ENCODE results near the gene C17orf113.

The C17orf113 gene

DNA sequence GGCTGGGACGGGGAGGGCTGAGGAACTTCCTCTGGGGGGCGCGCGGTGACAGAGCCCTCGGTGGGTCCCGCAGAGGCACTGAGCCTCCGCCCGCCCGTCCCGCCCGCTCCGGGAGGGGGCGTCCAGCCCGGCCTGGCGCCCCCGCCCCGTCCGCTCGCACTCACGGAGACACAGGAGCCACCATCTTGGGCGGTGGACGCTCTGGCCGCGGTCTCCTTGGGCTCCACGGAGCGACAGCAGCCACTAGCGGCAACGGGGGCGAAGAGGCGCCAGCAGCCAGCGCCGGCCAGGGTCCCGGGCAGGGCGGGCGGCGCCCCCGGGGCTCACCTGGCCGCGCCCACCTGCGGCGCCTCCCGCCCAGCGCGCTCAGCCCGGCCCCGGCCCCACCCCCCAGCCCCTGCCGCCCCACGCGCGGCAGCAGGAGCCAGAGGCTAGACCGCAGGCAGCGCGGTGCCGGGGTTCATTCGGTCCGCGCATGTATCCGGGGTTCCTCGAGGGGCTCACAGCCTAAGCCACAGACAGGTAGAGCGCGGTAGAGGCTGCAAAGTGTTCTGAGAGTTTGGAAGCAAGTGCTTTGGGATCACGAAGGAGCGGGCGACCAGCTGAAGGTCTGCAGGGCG lies at the start of gene C17orf113:
TSS of gene C17orf113 (minus strand) at position 209 of the 620 bp plus-strand sequence. CDS start 7,225 bp downstream, outside the sequence.
- peak in 1 of 2 donors; percentile 17 for DNase-seq (ENCODE audit: low read depth in 2 of 2, low spot score in 1 of 2)

DNA sequence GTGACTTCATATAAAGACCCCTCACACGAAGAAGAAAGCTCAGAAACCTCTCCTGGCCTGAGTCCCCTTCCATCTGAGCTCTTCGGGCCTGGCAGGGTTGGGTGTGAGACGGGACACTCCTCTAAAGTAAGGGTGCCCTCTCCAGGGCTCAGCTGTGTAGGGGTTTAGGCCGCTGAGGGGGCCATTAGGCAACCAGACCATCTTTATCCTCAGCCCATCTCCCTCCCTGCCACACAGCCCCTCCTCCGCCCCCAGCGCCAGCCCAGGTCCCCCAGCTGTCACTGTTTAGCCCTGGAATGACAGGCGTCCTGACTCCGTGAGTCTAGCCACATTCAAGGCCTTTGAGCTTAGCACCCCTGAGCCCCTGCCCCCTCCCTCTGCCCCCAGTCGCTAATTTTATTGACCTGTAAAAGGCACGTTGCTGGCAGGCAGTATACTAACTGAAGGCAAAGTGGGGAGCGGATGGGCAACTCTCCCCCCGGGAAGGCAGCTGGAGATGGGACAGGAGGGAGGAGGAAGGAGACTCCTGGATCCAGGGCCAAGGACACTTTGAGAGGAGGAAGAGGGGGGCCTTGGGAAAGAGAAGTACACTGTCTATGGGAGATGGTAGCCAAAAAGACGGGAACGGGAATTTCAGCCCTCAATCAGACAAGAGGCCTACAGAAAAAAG lies 48.5 kb upstream of the C17orf113 start:
- DNase-seq (ENCODE audit: low read depth in 2 of 2, low spot score in 1 of 2), result no peak

- peak in 1 of 2 donors; percentile 32 for DNase-seq (ENCODE audit: low read depth in 2 of 2, low spot score in 1 of 2)
These were observed 47.6 kb upstream of the C17orf113 start, which contains the start of gene ZNF385C for GRCh38 chr17:42097691-42098631. TSS of gene ZNF385C (minus strand) at chr17:42098473. CDS start at chr17:42063056, 35,417 bp downstream.

DNA sequence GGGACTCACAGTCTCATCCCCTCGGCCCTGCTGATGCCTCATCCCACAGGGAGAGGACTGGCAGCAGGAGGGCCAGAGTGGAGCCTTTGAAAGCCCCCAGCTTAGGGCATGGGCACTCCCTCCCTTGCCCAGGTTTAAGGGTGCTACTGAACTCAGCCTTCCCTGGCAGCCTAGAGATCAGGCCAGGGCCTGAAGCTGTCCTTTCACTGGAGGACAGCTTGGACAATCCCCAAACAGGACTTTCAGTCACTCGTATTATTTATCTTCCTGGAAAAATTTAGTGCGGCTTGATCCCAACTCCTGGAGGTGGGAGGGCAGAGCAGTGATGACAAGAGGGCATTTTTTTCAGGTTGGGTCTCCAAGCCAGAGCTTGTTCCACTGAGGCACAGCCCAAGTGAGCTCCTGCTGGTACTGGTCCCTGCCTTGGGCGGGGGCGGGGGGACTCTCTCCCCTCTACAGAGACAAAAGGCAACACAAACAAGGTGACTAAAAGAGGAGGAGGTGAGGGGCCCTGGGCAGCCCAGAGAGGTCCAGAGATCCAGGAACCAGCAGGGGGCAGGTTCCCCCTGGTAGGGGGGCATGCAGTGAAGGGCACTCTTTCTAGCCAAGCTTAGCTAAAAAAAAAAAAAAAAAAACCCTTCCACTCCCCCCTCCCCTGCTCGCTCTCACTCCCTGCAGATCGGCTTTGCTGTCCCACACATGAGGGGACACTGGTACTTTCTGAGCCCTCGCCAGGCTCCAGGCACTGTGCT lies 46.1 kb upstream of the C17orf113 start:
- DNase-seq (ENCODE audit: low read depth in 2 of 2, low spot score in 1 of 2), result no peak

DNA sequence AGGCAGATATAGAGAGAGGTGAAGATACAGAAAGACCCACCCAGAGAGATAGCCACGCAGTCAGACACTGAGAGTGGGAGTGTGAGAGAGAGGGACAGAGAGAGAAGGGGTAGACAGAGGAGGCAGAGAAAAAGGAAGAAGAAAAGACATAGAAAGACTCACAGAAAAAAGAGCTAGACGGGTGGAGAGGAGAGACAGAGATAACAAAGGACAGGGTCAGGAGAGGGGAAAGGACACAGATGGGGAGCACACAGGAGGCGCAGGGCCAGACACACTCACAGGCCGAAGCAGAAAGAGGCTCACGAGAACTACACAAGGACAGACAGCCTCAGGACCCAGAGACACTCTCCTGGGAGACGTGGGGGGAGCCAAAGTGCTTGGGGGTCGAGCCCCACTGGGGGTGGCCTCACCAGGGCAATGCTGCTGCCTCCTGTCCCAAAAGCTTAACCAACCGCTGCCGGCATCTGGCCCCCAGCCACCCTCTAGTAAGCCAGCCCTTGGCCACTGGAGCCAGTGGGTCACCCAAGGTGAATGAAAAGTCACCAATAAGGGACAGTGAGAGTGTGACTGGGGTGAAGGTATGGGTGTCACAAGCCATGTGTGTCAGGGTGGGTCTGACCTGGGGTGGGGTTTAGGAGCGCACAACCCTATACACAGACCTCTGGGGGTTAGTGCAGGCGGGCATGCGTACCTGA lies 44.1 kb upstream of the C17orf113 start:
- no peak for DNase-seq (ENCODE audit: low read depth in 2 of 2, low spot score in 1 of 2)

DNA sequence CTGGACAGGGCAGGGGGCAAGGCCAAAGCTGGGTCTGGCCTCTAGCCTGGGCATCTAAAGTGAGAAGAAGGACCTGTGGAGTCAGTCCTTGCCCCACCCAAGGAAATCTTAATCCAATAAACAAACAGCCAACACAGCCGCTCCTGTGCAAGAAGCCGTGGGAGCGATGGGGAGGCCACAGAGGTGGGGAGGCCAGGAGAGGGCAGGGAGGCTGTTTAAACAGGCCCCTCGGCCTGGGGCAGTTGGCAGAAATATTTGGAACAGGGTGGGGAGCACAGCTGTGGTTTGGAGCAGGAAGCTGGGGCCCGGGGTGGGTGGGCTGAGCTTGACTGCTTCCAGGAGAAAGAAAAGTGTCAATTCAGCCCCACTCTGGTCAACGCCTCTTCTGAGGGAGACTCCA lies 42.5 kb upstream of the C17orf113 start:
- DNase-seq (ENCODE audit: low read depth in 2 of 2, low spot score in 1 of 2), result no peak

- DNase-seq (ENCODE audit: low read depth in 2 of 2, low spot score in 1 of 2), result no peak
These were observed 40.8 kb upstream of the C17orf113 start for GRCh38 chr17:42090964-42091790.

- DNase-seq (ENCODE audit: low read depth in 2 of 2, low spot score in 1 of 2), result no peak
These were observed 38.3 kb upstream of the C17orf113 start for GRCh38 chr17:42088736-42089135.

DNA sequence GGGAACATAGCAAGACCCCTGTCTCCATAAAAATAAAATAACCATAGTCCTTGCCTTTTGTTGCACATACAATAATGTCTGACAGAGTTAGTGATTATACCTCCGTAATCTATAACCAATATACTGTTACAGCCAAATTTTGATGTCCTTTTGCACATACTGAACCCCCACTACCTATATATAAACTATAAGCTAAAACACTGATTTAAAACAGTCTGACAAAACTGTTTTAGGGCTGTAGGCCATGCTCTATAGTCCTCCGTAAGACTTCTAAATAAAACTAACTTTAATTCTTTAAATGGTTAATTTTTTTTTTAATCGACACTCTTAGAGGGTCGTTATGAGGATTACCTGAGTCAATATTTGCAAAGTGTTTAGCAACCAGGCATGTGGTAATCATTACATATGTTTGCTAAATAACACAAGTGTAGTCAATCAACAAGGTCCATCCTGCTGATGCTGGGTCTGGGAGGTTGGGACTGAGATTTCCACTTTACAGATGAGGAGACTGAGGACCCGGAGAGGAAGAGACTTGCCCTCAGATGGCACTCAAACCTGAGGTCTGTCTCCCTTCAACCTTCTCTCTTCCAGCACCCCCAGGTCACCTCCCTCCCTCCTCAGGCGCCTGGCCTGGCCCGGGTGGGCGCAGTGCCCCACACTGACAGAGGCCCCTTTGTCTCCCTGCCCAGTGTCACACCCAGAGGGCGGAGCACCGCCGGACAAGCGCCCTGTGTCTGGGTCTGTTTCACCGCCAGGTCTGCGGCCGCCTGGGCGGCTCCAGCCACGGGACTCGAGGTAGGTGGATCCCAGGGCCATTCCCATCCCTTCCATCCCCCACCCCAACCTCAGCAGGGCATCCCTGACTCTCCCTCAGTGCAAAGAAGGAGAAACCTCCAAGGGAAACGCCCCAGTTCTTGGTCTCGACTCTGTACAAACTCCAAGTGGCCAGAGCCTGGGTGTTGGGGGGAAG lies 37.6 kb upstream of the C17orf113 start:
- no peak for DNase-seq (ENCODE audit: low read depth in 2 of 2, low spot score in 1 of 2)

GRCh38 chr17:42087042-42087701 lies 36.8 kb upstream of the C17orf113 start:
- no peak for DNase-seq (ENCODE audit: low read depth in 2 of 2, low spot score in 1 of 2)

DNA sequence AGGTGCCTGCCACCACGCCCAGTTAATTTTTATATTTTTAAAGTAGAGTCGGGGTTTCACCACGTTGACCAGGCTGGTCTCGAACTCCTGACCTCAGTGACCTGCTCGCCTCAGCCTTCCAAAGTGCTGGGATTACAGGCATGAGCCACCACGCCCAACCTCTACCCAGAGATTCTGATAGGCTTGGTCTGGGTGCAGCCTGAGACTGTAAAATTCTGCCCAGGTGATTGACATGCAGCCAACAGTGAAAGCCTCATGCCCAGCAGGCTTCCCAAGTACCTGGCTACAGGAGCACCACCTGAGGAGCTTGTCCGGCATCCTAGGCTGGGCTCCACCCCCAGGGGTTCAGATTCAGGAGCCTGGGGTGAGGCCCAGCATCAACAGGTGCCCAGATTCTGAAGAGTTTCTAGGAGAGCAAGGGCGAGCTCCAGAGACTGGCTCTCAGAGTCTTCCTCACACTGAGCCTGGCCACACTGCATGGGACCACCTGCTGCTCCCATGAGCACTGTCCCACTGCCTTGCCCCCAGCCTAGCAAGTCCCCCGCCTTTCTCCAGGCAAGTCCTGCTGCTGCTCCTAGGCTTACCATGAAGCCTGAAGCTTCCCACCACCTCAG lies 31.2 kb upstream of the C17orf113 start:
- DNase-seq (ENCODE audit: low read depth in 2 of 2, low spot score in 1 of 2), result no peak

- no peak for DNase-seq (ENCODE audit: low read depth in 2 of 2, low spot score in 1 of 2)
These were observed 29.1 kb upstream of the C17orf113 start for GRCh38 chr17:42079541-42079940.

DNA sequence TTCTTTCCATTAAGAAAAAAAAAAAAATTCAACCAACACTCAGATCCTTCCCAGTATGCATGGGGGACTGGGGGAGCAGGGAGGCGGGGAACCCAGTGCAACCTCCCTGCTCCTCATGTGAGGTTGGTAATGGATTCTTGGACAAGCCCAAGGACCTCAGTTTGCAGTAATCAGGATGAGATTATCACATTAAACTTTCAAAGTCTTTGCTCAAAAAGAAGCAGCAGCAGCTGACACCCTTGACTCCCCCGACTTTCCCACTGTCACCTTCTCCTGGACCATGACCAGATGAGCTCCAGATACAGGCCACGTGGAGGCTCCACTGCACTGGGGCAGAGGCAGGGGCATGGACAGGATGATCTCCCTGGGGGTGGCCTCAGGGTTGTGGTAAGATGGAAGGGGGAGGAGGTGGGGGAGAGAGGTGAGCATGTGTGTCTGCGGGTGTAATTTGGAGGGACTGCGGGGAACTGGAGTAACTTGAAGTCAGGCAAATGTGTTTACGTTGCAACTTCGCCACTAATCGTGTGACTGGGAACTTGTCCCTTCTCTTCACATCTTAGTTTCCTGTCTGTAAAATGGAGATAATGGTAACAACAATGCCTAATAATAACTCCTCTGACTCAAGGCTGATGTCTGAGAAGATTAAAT lies 28.1 kb upstream of the C17orf113 start:
- DNase-seq (ENCODE audit: low read depth in 2 of 2, low spot score in 1 of 2), result no peak

DNA sequence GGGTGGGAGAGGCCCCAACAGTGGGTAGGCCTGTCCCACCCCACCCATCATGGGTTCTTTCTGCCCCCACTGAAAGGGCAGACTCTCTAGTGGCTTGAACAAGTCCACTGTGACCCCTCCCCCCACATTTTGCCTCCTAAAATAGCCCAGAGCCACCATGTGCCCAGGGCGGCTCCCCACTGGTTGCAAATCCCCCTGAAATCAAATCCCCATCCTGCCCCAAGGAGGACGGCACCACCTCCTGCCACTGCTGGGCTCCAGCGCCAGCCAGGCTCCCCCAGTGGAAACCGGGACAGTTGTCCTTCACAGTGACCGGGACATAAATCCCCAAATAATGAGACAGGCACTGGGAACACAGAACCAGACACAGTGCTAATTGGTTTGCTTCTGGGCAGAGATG lies 27.4 kb upstream of the C17orf113 start:
- DNase-seq (ENCODE audit: low read depth in 2 of 2, low spot score in 1 of 2), result no peak

- no peak for DNase-seq (ENCODE audit: low read depth in 2 of 2, low spot score in 1 of 2)
These were observed 26.6 kb upstream of the C17orf113 start for GRCh38 chr17:42076797-42077559.

DNA sequence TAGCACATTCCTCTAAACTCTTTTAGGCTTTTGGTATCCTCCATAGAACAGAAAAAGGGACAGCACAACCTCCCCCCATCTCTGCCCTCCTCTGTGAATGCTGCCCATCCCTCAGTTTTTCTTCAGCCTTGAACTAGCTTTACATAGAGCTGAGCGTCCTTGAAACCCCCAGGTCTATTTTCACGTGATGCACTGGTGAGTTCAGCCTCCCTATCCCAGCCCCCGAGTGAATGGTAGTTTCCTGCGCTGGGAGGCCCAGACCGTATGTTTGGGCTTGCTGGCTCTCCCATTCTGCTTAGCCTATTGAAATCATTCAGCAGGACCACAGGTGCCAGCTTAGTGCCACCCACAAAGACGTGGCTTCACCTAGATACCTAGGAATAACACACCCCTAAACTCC lies 25.4 kb upstream of the C17orf113 start:
- DNase-seq (ENCODE audit: low read depth in 2 of 2, low spot score in 1 of 2), result no peak

Measured in stimulated activated CD8-positive, alpha-beta memory T cell treated with anti-CD3 and anti-CD28 coated beads, Interleukin-4, amount 100 ng/mL, for 1 hour (primary cell).